IMR-90 (cell line): ENCODE data around the gene TMEM45A. TPM values are rescaled to one million over a fixed set of nuclear protein-coding genes. Genes with fewer than 3 reads are reported as not detected.

ENCODE experiments used
- ATAC-seq: fragments of 200-7000 bp; cut with Tn5 transposase; 2 replicates; pipeline ENCODE4 v1.9.1; 2020; ENCODE audit warnings: low read depth, mild to moderate bottlenecking, moderate library complexity
- Bru-seq: library from RNA; stranded (reverse); fragments of 400-500 nt; gene quantifications from one replicate; lab custom pipeline; 2021; lab: Mats Ljungman, UMichigan
- BruChase-seq, 2 experiments: library from RNA; stranded (reverse); fragments of 400-500 nt; gene quantifications; one replicate each; lab custom pipeline; 2021; lab: Mats Ljungman, UMichigan
- BruUV-seq: library from RNA; stranded (reverse); fragments of 400-500 nt; replicated peaks from 2 replicates; lab custom pipeline; 2021; lab: Mats Ljungman, UMichigan
- CTCF ChIA-PET: fragments of 300-600 bp; formaldehyde crosslinking; extraction: SDS; loops from one replicate; lab custom pipeline; 2021; ENCODE audit warnings: antibody characterized with exemption; lab: Yijun Ruan, JAX
- POLR2A ChIA-PET: fragments of 300-600 bp; sonication (Branson Sonifier 250); formaldehyde crosslinking; loops from one replicate; lab custom pipeline; 2022; ENCODE audit warnings: antibody characterized with exemption; ENCODE audit not compliant: unreplicated experiment; lab: Charles Lee
- DNase-seq: peaks from one replicate; pipeline ENCODE4 v3.0.0; 2013
- H2AFZ ChIP-seq: replicated peaks from 2 replicates; pipeline ENCODE3; 2013; ENCODE audit warnings: low read length, mild to moderate bottlenecking; ENCODE audit not compliant: poor library complexity
- H2AK5ac ChIP-seq: 2 replicates; pipeline ENCODE4 v1.6.1; 2013; ENCODE audit warnings: low read depth, low read length, inconsistent platforms
- H2AK9ac ChIP-seq: replicated peaks from 2 replicates; pipeline ENCODE3; 2013; ENCODE audit warnings: mild to moderate bottlenecking, low read depth, low read length, moderate library complexity; ENCODE audit not compliant: poor library complexity
- H2BK120ac ChIP-seq: 2 replicates; pipeline ENCODE4 v1.6.1; 2013; ENCODE audit warnings: low read depth, low read length, inconsistent platforms
- H2BK15ac ChIP-seq: 3 replicates; pipeline ENCODE4 v1.6.1; 2013; ENCODE audit warnings: low read depth, low read length, inconsistent platforms
- H2BK20ac ChIP-seq: 2 replicates; pipeline ENCODE4 v1.6.1; 2013; ENCODE audit warnings: low read depth, mild to moderate bottlenecking, inconsistent platforms, low read length, moderate library complexity
- H2BK5ac ChIP-seq: 2 replicates; pipeline ENCODE4 v1.6.1; 2013; ENCODE audit warnings: mild to moderate bottlenecking, low read depth, low read length, inconsistent platforms; ENCODE audit not compliant: poor library complexity, severe bottlenecking
- H3K14ac ChIP-seq: replicated peaks from 2 replicates; pipeline ENCODE4 v1.6.1; 2013; ENCODE audit warnings: low read depth, low read length, inconsistent platforms
- H3K18ac ChIP-seq: 2 replicates; pipeline ENCODE4 v1.6.1; 2013; ENCODE audit warnings: low read depth, low read length, control low read depth
- H3K23ac ChIP-seq: 2 replicates; pipeline ENCODE4 v1.6.1; 2013; ENCODE audit warnings: low read depth, low read length, inconsistent platforms
- H3K27ac ChIP-seq: 2 replicates; pipeline ENCODE4 v1.5.1; 2013; ENCODE audit warnings: mild to moderate bottlenecking, control low read depth, low read length; ENCODE audit not compliant: insufficient read depth
- H3K27me3 ChIP-seq: 2 replicates; pipeline ENCODE4 v1.6.1; 2013; ENCODE audit warnings: low read length; ENCODE audit not compliant: control insufficient read depth, insufficient read depth
- H3K36me3 ChIP-seq: 2 replicates; pipeline ENCODE4 v1.6.1; 2013; ENCODE audit warnings: low read length, mixed read lengths; ENCODE audit not compliant: control insufficient read depth, insufficient read depth
- H3K4ac ChIP-seq: 2 replicates; pipeline ENCODE4 v1.6.1; 2013; ENCODE audit warnings: low read depth, low read length, inconsistent platforms
- H3K4me1 ChIP-seq: 2 replicates; pipeline ENCODE4 v1.6.1; 2013; ENCODE audit warnings: low read length, mixed read lengths; ENCODE audit not compliant: control insufficient read depth, insufficient read depth
- H3K4me2 ChIP-seq: 2 replicates; pipeline ENCODE4 v1.6.1; 2013; ENCODE audit warnings: low read depth, mild to moderate bottlenecking, control low read depth, low read length, moderate library complexity
- H3K4me3 ChIP-seq: 2 replicates; pipeline ENCODE4 v1.5.1; 2013; ENCODE audit warnings: low read depth, mild to moderate bottlenecking, control low read depth, low read length, moderate library complexity; ENCODE audit not compliant: insufficient read depth
- H3K56ac ChIP-seq: 2 replicates; pipeline ENCODE4 v1.6.1; 2013; ENCODE audit warnings: low read length, inconsistent platforms; ENCODE audit not compliant: insufficient read depth; ENCODE audit errors: extremely low read depth
- H3K79me1 ChIP-seq, 2 experiments: 2 replicates each; pipeline ENCODE4 v1.6.1; 2013; ENCODE audit warnings: low read length in 2 of 2, inconsistent platforms in 1 of 2, low read depth in 1 of 2
- H3K9ac ChIP-seq: 2 replicates; pipeline ENCODE4 v1.6.1; 2013; ENCODE audit warnings: low read depth, low read length, control low read depth
- H3K9me1 ChIP-seq: 2 replicates; pipeline ENCODE4 v1.6.1; 2013; ENCODE audit warnings: low read length, inconsistent platforms; ENCODE audit not compliant: insufficient read depth
- H3K9me3 ChIP-seq: 2 replicates; pipeline ENCODE4 v1.6.1; 2013; ENCODE audit warnings: low read length; ENCODE audit not compliant: control insufficient read depth, insufficient read depth
- H4K20me1 ChIP-seq: 2 replicates; pipeline ENCODE4 v1.6.1; 2013; ENCODE audit warnings: low read length, inconsistent platforms; ENCODE audit not compliant: insufficient read depth
- H4K5ac ChIP-seq: 2 replicates; pipeline ENCODE4 v1.6.1; 2013; ENCODE audit warnings: mild to moderate bottlenecking, low read depth, low read length, control low read depth
- H4K8ac ChIP-seq, 2 experiments: 2 replicates each; pipeline ENCODE4 v1.6.1; 2013; ENCODE audit warnings: low read depth in 2 of 2, low read length in 2 of 2, control low read depth in 1 of 2, inconsistent platforms in 1 of 2
- H4K91ac ChIP-seq: 2 replicates; pipeline ENCODE4 v1.6.1; 2013; ENCODE audit warnings: low read depth, low read length, inconsistent platforms; ENCODE audit not compliant: insufficient read depth
- BHLHE40 ChIP-seq: fragments of 150-350 bp; IDR thresholded peaks from 2 replicates; pipeline ENCODE4 v1.6.1; 2016; ENCODE audit warnings: mild to moderate bottlenecking, low read depth, low read length
- CHD1 ChIP-seq: IDR thresholded peaks from 2 replicates; pipeline ENCODE4 v1.6.1; 2012; ENCODE audit warnings: low read depth, low read length, improper control_type of control experiment
- ELK1 ChIP-seq: fragments of 150-350 bp; IDR thresholded peaks from 2 replicates; pipeline ENCODE4 v1.6.1; 2016; ENCODE audit warnings: low read depth, mild to moderate bottlenecking, low read length, moderate library complexity, borderline replicate concordance
- FOS ChIP-seq: fragments of 150-350 bp; IDR thresholded peaks from 2 replicates; pipeline ENCODE4 v1.6.1; 2016; ENCODE audit warnings: low read depth, low read length
- MAFK ChIP-seq: IDR thresholded peaks from 2 replicates; pipeline ENCODE4 v1.6.1; 2012; ENCODE audit warnings: low read depth, low read length, improper control_type of control experiment
- MAZ ChIP-seq: IDR thresholded peaks from 2 replicates; pipeline ENCODE4 v1.6.1; 2012; ENCODE audit warnings: low read depth, mild to moderate bottlenecking, low read length, improper control_type of control experiment, moderate library complexity, borderline replicate concordance
- MXI1 ChIP-seq: IDR thresholded peaks from 2 replicates; pipeline ENCODE4 v1.6.1; 2012; ENCODE audit warnings: low read depth, mild to moderate bottlenecking, low read length, moderate library complexity, borderline replicate concordance
- NFE2L2 ChIP-seq: fragments of 150-350 bp; IDR thresholded peaks from 2 replicates; pipeline ENCODE4 v1.6.1; 2016; ENCODE audit warnings: low read depth, mild to moderate bottlenecking, low read length
- POLR2A ChIP-seq: IDR thresholded peaks from 2 replicates; pipeline ENCODE4 v1.6.1; 2012; ENCODE audit warnings: mild to moderate bottlenecking, low read depth, low read length
- RAD21 ChIP-seq: IDR thresholded peaks from 2 replicates; pipeline ENCODE4 v1.6.1; 2012; ENCODE audit warnings: low read length, improper control_type of control experiment
- RFX5 ChIP-seq: IDR thresholded peaks from 2 replicates; pipeline ENCODE4 v1.8.0; 2012; ENCODE audit warnings: low read depth, mild to moderate bottlenecking, low read length, moderate library complexity
- SMC3 ChIP-seq: fragments of 150-350 bp; IDR thresholded peaks from 2 replicates; pipeline ENCODE4 v1.6.1; 2016; ENCODE audit warnings: low read depth, mild to moderate bottlenecking, antibody characterized with exemption, low read length, moderate library complexity
- WGBS, 2 experiments: methylation state at CpG; one replicate each; pipeline versions ENCODE4 v1.1.5 to v1.1.7; 2013; ENCODE audit warnings: missing lambda C conversion rate in 2 of 2; ENCODE audit not compliant: insufficient read length in 1 of 2; ENCODE audit errors: extremely low coverage in 2 of 2; 5-methylcytosine and 5-hydroxymethylcytosine counted together
- dilution Hi-C: fragments of 300-500 bp; cut with HindIII; formaldehyde crosslinking; loops from one replicate; pipeline ENCODE4 v1.14.3; 2018; ENCODE audit warnings: low sequenced_read_pairs; ENCODE audit not compliant: unreplicated experiment
- in situ Hi-C: fragments of 300-500 bp; cut with MboI; formaldehyde crosslinking; loops from 3 replicates; pipeline ENCODE4 v1.14.3; 2019; ENCODE audit warnings: low sequenced_read_pairs, inconsistent platforms, mixed read lengths
- intact Hi-C: fragments of 100-400 bp; cut with micrococcal nuclease; formaldehyde crosslinking; loops from 2 replicates; pipeline ENCODE4 v1.10.0; 2022
- long read RNA-seq: library from polyadenylated mRNA; unstranded; transcript quantifications from one replicate; pipeline ENCODE4 v2.0.0, GENCODE V29; 2021; ENCODE audit not compliant: unreplicated experiment
- polyA plus RNA-seq, 3 experiments: library from polyadenylated mRNA; depleted of rRNA; stranded (reverse); fragments of >200 nt; gene quantifications; 2 replicates each; pipeline ENCODE4 v1.2.3, GENCODE V29; 2012; ENCODE audit warnings: low replicate concordance in 1 of 3
- total RNA-seq: library from RNA; depleted of rRNA; stranded (reverse); fragments of >200 nt; gene quantifications from 2 replicates; pipeline ENCODE4 v1.2.3, GENCODE V29; 2012; rRNA removed

Gene TMEM45A
- total RNA-seq (13.6 and 20.8 TPM in 2 replicates), polyA plus RNA-seq (2012; rRNA removed) (17.1 and 21.7 TPM in 2 replicates), Bru-seq, nascent RNA (percentile 61 among the genes with signal in this experiment), BruChase-seq, experiment 1, labeled RNA remaining after a 6-hour chase (percentile 63 among the genes with signal in this experiment), BruChase-seq, experiment 2, labeled RNA remaining after a 2-hour chase (percentile 66 among the genes with signal in this experiment)
- polyA plus RNA-seq (2012; cell fraction: cytosol; rRNA removed) = 5.1 and 7.0 TPM in 2 replicates
- 0.91 and 9.7 TPM in 2 replicates for polyA plus RNA-seq (2012; cell fraction: nucleus; rRNA removed; ENCODE audit: low replicate concordance)
- long read RNA-seq, transcript TMEM45A-201 (6 exons, 1,567 nt) = major isoform, 28 of 49 reads
- long read RNA-seq, partial matches to known transcripts = 1 of 49 reads
- long read RNA-seq, other reads (novel, unspliced or antisense) = 20 of 49 reads

GRCh38 chr3:100492059-100493006, at the start of gene TMEM45A:
Gene TMEM45A (plus strand): TSS chr3:100492619. CDS start chr3:100555212, 62,593 bp downstream.
- peak within 1 kb of the TSS; percentile 90 for H3K56ac ChIP-seq
- peak within 1 kb of the TSS; percentile 84 for H2BK120ac ChIP-seq
- H4K20me1 ChIP-seq = no peaks in the 10 kb centered on the region
- H2BK5ac ChIP-seq = peak within 1 kb of the TSS; percentile 92
- H3K4me1 ChIP-seq = peaks cover 3% of the 10 kb centered on the region; the same call in 1 of the 2 replicates
- H3K14ac ChIP-seq = peak within 1 kb of the TSS; percentile 94
- peak within 1 kb of the TSS; percentile 97 for H3K4ac ChIP-seq
- H3K9ac ChIP-seq = peak within 1 kb of the TSS; percentile 88
- no TSS peak for BruUV-seq
- H2BK15ac ChIP-seq = peak within 1 kb of the TSS; percentile 85; the same call in 2 of the 3 replicates
- ChIA-PET CTCF (interaction anchor here (0.6 to 0.9 kb wide), 2 partner anchors 30 to 264 kb away, joined by 3 to 4 read pairs; no protein-coding TSS in a partner anchor), POLR2A (interaction anchor here (0.6 to 0.9 kb wide), 5 partner anchors 108 to 661 kb away, joined by 3 to 10 read pairs (median 4); no protein-coding TSS in a partner anchor)
- ATAC-seq = peak; percentile 99
- intact Hi-C loops = loop anchor here (1.0 to 5.0 kb wide), 2 partner anchors 90 to 98 kb away; partner anchors contain the start of genes LNP1 and TOMM70
- H2AK9ac ChIP-seq = peak within 1 kb of the TSS; percentile 81
- H3K4me2 ChIP-seq = peak within 1 kb of the TSS; percentile 90
- dilution Hi-C loops = no loop called here
- no peak for TF ChIP-seq MAFK
- peak; percentile 18; the same call in 1 of the 2 replicates for TF ChIP-seq MAZ
- no peak for TF ChIP-seq NFE2L2
- peak; percentile 91 for TF ChIP-seq FOS
- peak; percentile 96 for TF ChIP-seq POLR2A
- TF ChIP-seq MXI1 = peak; percentile 54; the same call in 1 of the 2 replicates
- 0 out of 2 replicates have a peak, but pooled peaks have one; percentile 3 for TF ChIP-seq SMC3
- TF ChIP-seq CHD1 = no peak
- no peak for TF ChIP-seq RAD21
- TF ChIP-seq BHLHE40 = peak; percentile 91
- no peak for TF ChIP-seq ELK1
- no peak for TF ChIP-seq RFX5
- H3K9me1 ChIP-seq = no peaks in the 10 kb centered on the region
- H4K91ac ChIP-seq = peak within 1 kb of the TSS; percentile 97
- H2AK5ac ChIP-seq = peak within 1 kb of the TSS; percentile 56
- peak within 1 kb of the TSS; percentile 79 for H3K4me3 ChIP-seq
- peak within 1 kb of the TSS; percentile 70 for H2BK20ac ChIP-seq
- H4K8ac ChIP-seq = peak within 1 kb of the TSS; percentile 84 to 99
- in situ Hi-C loops = no loop called here
- H3K27me3 ChIP-seq = 0 out of 2 replicates have a peak, but pooled peaks cover 2% of the 10 kb centered on the region
- 0% methylated on average over 22 of the region's 56 CpGs; no CpG with 5 or more reads in 1 of the 2 experiments for WGBS, 2 experiments
- peak within 1 kb of the TSS; percentile 94 for H4K5ac ChIP-seq
- H2AFZ ChIP-seq = peak within 1 kb of the TSS; percentile 90
- no peaks in the 10 kb centered on the region for H3K36me3 ChIP-seq
- peaks cover 7 to 24% of the 10 kb centered on the region in 2 experiments; a peak in 3 of 4 replicates for H3K79me1 ChIP-seq
- H3K9me3 ChIP-seq = no peaks in the 10 kb centered on the region
- H3K23ac ChIP-seq = peak within 1 kb of the TSS; percentile 81; the same call in 1 of the 2 replicates
- H3K18ac ChIP-seq = peak within 1 kb of the TSS; percentile 94
- peak; percentile 95 for DNase-seq
- H3K27ac ChIP-seq = peak within 1 kb of the TSS; percentile 96
